Osteoblast (primary cell): Measurements from ENCODE around the gene VAC14. TPM values are rescaled to one million over a fixed set of nuclear protein-coding genes. Genes with fewer than 3 reads are reported as not detected.

ENCODE experiments used
- DNase-seq: peaks from one replicate; pipeline ENCODE4 v3.0.0; 2011; ENCODE audit warnings: low spot score, mixed read lengths; ENCODE audit not compliant: insufficient read length; ENCODE audit errors: missing footprints
- H2AFZ ChIP-seq: 2 replicates; pipeline ENCODE4 v1.6.0; 2011; ENCODE audit warnings: mild to moderate bottlenecking, low read length
- H3K27ac ChIP-seq: 2 replicates; pipeline ENCODE4 v1.5.1; 2011; ENCODE audit warnings: mild to moderate bottlenecking, low read depth, low read length, moderate library complexity
- H3K27me3 ChIP-seq: 2 replicates; pipeline ENCODE4 v1.6.0; 2012; ENCODE audit warnings: mild to moderate bottlenecking, control low read depth, inconsistent platforms, low read length, moderate library complexity; ENCODE audit not compliant: insufficient read depth
- H3K36me3 ChIP-seq: 2 replicates; pipeline ENCODE4 v1.5.1; 2011; ENCODE audit warnings: mild to moderate bottlenecking, low read length, control low read depth, moderate library complexity; ENCODE audit not compliant: insufficient read depth
- H3K4me1 ChIP-seq: 2 replicates; pipeline ENCODE4 v1.5.1; 2011; ENCODE audit warnings: mild to moderate bottlenecking, low read length, control low read depth, moderate library complexity; ENCODE audit not compliant: insufficient read depth
- H3K4me2 ChIP-seq: 2 replicates; pipeline ENCODE4 v1.6.0; 2011; ENCODE audit warnings: mild to moderate bottlenecking, low read length; ENCODE audit not compliant: insufficient read depth
- H3K4me3 ChIP-seq: fragments of 200-600 bp; sonication (generic); 3 replicates; pipeline ENCODE4 v1.5.1; 2012; ENCODE audit warnings: mild to moderate bottlenecking, low read length, inconsistent platforms; ENCODE audit not compliant: insufficient read depth
- H3K79me2 ChIP-seq: 2 replicates; pipeline ENCODE4 v1.6.0; 2012; ENCODE audit warnings: mild to moderate bottlenecking, low read length, control low read depth, inconsistent platforms; ENCODE audit not compliant: insufficient read depth
- H3K9me3 ChIP-seq: 2 replicates; pipeline ENCODE4 v1.5.1; 2011; ENCODE audit warnings: low read depth, low read length, control low read depth
- H4K20me1 ChIP-seq: 2 replicates; pipeline ENCODE4 v1.6.0; 2012; ENCODE audit warnings: mild to moderate bottlenecking, low read length, control low read depth; ENCODE audit not compliant: insufficient read depth
- total RNA-seq: library from RNA; depleted of rRNA; stranded (reverse); fragments of >200 nt; gene quantifications from 2 replicates; pipeline ENCODE4 v1.2.3, GENCODE V29; 2012
- TF ChIP-seq, protein P1 (sequence below): IDR thresholded peaks from 2 replicates; pipeline ENCODE4 v1.5.1; 2011; ENCODE audit warnings: mild to moderate bottlenecking, low read depth, low read length, moderate library complexity; ENCODE audit errors: extremely low read depth

The VAC14 gene
- total RNA-seq, 1 donor, result 72.7 TPM

DNA sequence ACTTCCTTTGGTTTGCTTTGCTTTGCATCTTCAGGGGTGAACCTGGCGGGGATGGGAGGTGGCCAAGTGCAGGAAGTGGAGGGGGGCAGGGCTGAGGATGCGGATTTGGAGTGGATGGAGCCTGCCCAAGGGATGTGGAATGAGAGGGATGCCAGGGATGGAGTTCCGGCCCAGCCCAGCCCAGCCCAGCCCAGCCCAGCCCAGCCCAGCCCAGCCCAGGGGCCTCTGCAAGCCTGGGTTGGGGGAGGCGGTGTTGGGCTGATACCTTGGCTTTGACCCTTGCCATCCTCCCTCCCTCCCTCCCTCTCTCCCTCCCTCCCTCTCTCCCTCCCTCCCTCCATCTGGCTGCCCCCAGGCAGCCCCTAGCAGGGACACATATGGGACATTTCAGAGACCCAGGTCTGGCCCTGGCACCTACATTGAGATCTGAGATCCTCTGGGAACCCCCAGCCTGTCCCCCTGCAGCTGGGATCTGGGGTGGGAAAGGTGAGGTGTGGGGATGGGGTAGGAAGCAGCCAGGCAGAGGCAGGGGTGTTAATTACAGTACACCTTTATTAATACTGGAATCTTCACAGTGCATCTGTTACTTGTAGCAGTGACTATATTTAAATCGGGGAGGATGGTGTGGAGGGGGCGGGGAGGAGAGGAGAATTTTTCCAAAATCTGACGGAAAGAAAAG, 140.1 kb downstream of the VAC14 start:
- Histone ChIP-seq H3K4me3 (no peak overlapping the region), H3K4me2 (no peak overlapping the region), H3K4me1 (peaks cover 7% of the 10 kb centered on the region), H3K79me2 (no peaks in the 10 kb centered on the region), H3K27ac (no peak overlapping the region), H3K27me3 (no peaks in the 10 kb centered on the region), H2AFZ (no peak overlapping the region), H3K9me3 (no peaks in the 10 kb centered on the region), H3K36me3 (peaks cover 33% of the 10 kb centered on the region), H4K20me1 (peaks cover 24% of the 10 kb centered on the region)
- TF ChIP-seq, protein P1, sequence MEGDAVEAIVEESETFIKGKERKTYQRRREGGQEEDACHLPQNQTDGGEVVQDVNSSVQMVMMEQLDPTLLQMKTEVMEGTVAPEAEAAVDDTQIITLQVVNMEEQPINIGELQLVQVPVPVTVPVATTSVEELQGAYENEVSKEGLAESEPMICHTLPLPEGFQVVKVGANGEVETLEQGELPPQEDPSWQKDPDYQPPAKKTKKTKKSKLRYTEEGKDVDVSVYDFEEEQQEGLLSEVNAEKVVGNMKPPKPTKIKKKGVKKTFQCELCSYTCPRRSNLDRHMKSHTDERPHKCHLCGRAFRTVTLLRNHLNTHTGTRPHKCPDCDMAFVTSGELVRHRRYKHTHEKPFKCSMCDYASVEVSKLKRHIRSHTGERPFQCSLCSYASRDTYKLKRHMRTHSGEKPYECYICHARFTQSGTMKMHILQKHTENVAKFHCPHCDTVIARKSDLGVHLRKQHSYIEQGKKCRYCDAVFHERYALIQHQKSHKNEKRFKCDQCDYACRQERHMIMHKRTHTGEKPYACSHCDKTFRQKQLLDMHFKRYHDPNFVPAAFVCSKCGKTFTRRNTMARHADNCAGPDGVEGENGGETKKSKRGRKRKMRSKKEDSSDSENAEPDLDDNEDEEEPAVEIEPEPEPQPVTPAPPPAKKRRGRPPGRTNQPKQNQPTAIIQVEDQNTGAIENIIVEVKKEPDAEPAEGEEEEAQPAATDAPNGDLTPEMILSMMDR, result no peak
- DNase-seq, result peak; percentile 82

DNA sequence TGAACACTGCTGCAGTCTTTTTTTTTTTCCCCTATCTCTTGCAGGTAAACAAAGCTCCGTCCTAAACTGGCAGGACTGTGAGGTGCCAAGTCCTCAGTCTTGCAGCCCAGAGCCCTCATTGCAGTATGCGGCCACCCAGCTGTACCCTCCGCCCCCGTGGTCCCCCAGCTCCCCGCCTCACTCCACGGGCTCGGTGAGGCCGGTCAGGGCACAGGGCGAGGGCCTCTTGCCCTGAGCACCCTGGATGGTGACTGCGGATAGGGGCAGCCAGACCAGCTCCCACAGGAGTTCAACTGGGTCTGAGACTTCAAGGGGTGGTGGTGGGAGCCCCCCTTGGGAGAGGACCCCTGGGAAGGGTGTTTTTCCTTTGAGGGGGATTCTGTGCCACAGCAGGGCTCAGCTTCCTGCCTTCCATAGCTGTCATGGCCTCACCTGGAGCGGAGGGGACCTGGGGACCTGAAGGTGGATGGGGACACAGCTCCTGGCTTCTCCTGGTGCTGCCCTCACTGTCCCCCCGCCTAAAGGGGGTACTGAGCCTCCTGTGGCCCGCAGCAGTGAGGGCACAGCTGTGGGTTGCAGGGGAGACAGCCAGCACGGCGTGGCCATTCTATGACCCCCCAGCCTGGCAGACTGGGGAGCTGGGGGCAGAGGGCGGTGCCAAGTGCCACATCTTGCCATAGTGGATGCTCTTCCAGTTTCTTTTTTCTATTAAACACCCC, 140.8 kb downstream of the VAC14 start:
- no peak overlapping the region for H3K4me2 ChIP-seq
- TF ChIP-seq, protein P1, result no peak

DNA sequence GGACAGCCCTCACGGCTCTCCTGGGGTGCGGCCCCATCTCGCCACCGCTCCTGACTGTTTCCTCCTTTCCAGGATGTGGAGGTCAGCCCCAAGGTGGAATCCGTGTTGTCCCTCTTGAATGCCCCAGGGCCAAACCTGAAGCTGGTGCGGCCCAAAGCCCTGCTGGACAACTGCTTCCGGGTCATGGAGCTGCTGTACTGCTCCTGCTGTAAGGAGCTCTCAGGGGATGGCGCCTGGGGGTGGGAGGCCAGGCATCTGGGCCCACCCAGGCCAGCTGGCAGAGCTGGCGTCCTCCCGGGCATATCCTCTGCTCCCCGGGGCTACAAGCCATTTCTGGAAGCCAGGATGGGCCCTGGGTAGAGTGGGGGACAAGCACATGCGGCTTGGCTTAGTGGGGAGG, 141.4 kb downstream of the VAC14 start:
- no peak overlapping the region for H3K4me2 ChIP-seq
- peaks cover 21% of the 10 kb centered on the region for H3K36me3 ChIP-seq
- no peak overlapping the region for H3K27ac ChIP-seq
- no peaks in the 10 kb centered on the region for H3K79me2 ChIP-seq
- peaks cover 7% of the 10 kb centered on the region for H3K4me1 ChIP-seq
- H3K4me3 ChIP-seq, result no peak overlapping the region
- H2AFZ ChIP-seq, result no peak overlapping the region
- TF ChIP-seq, protein P1, result no peak
- H3K9me3 ChIP-seq, result no peaks in the 10 kb centered on the region
- no peaks in the 10 kb centered on the region for H3K27me3 ChIP-seq
- H4K20me1 ChIP-seq, result peaks cover 17% of the 10 kb centered on the region
- DNase-seq, result peak; percentile 67

More for the DNA sequence above, 140.8 kb downstream of the VAC14 start:
- Histone ChIP-seq H4K20me1 (peaks cover 19% of the 10 kb centered on the region), H3K27ac (no peak overlapping the region), H3K9me3 (no peaks in the 10 kb centered on the region), H3K79me2 (no peaks in the 10 kb centered on the region), H2AFZ (no peak overlapping the region), H3K4me3 (no peak overlapping the region), H3K36me3 (peaks cover 27% of the 10 kb centered on the region), H3K27me3 (no peaks in the 10 kb centered on the region), H3K4me1 (peaks cover 7% of the 10 kb centered on the region)
- peak; percentile 71 for DNase-seq

DNA sequence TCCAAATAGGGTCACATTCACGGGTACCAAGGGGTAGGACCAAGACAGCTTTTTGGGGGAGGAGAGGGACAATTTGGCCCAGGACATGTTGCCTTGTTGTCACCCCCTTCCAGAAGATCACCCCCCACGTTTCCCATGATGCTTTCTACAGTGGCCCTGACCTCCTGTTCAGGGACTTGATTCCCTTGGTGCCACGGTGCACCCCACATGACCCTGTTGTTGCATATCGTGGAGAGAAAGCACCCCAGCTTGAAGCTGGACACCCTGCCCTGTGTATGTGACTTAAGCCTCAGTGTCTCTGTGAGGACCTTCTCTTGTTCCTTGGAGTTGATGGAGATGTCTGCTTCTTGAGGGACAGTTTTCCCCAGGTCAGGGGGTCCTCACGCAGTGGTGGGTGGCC, 142.0 kb downstream of the VAC14 start:
- Histone ChIP-seq H3K79me2 (no peaks in the 10 kb centered on the region), H3K27ac (no peak overlapping the region), H3K27me3 (no peaks in the 10 kb centered on the region)

More for the DNA sequence above, 142.0 kb downstream of the VAC14 start:
- Histone ChIP-seq H3K4me1 (peaks cover 11% of the 10 kb centered on the region), H3K9me3 (no peaks in the 10 kb centered on the region), H3K4me2 (no peak overlapping the region), H3K36me3 (peaks cover 15% of the 10 kb centered on the region), H4K20me1 (peaks cover 17% of the 10 kb centered on the region), H3K4me3 (no peak overlapping the region), H2AFZ (no peak overlapping the region)
- TF ChIP-seq, protein P1, result no peak
- peak; percentile 75 for DNase-seq
